Liver (tissue), 9 donors: Measurements from ENCODE around the gene ELMO2. TPM values are rescaled to one million over a fixed set of nuclear protein-coding genes. Genes with fewer than 3 reads are reported as not detected.

Experiments used
- DNase-seq: peaks from one replicate; pipeline ENCODE4 v3.0.0-alpha.2; 2017; ENCODE audit warnings: low spot score
- H3K27ac ChIP-seq, 2 donors: one replicate each; pipeline ENCODE4 v1.7.0; 2013; ENCODE audit warnings: inconsistent platforms in 2 of 2, low read length in 2 of 2, control low read depth in 1 of 2, low read depth in 1 of 2, mild to moderate bottlenecking in 1 of 2
- H3K27me3 ChIP-seq, 4 donors: one replicate each; pipeline versions ENCODE4 v1.6.1 to v1.7.0; 2013; ENCODE audit warnings: low read length in 3 of 4, inconsistent platforms in 1 of 4, mild to moderate bottlenecking in 1 of 4, moderate library complexity in 1 of 4; ENCODE audit not compliant: control insufficient read depth in 4 of 4, insufficient read depth in 4 of 4
- H3K36me3 ChIP-seq, 4 donors: one replicate each; pipeline versions ENCODE4 v1.6.1 to v1.7.0; 2013; ENCODE audit warnings: low read length in 3 of 4, mild to moderate bottlenecking in 3 of 4, low read depth in 1 of 4, moderate library complexity in 1 of 4; ENCODE audit not compliant: control insufficient read depth in 4 of 4, insufficient read depth in 3 of 4
- H3K4me1 ChIP-seq, 4 donors: one replicate each; pipeline versions ENCODE4 v1.6.1 to v1.7.0; 2013; ENCODE audit warnings: low read length in 3 of 4, mild to moderate bottlenecking in 3 of 4, moderate library complexity in 1 of 4; ENCODE audit not compliant: control insufficient read depth in 4 of 4, insufficient read depth in 4 of 4
- H3K4me3 ChIP-seq, 3 donors: one replicate each; pipeline versions ENCODE4 v1.6.1 to v1.7.0; 2013; ENCODE audit warnings: low read length in 3 of 3, control low read depth in 1 of 3, low read depth in 1 of 3, mild to moderate bottlenecking in 1 of 3
- H3K9ac ChIP-seq, 2 donors: one replicate each; pipeline ENCODE4 v1.7.0; 2013; ENCODE audit warnings: low read length in 2 of 2, mild to moderate bottlenecking in 2 of 2, moderate library complexity in 2 of 2, control low read depth in 1 of 2, low read depth in 1 of 2
- H3K9me3 ChIP-seq, 4 donors: one replicate each; pipeline versions ENCODE4 v1.6.1 to v1.7.0; 2013; ENCODE audit warnings: low read length in 3 of 4; ENCODE audit not compliant: control insufficient read depth in 4 of 4
- ATF3 ChIP-seq: IDR thresholded peaks from 2 replicates; pipeline ENCODE4 v1.6.1; 2016; ENCODE audit warnings: antibody characterized with exemption
- CTCF ChIP-seq: fragments of 150-350 bp; IDR thresholded peaks from 2 replicates; pipeline ENCODE4 v1.5.1; 2017; ENCODE audit warnings: improper control_type of control experiment, low read depth, low read length; ENCODE audit not compliant: missing input control
- EGR1 ChIP-seq, 2 donors: IDR thresholded peaks; 2 replicates each; pipeline ENCODE4 v1.6.1; 2016 to 2018; ENCODE audit warnings: antibody characterized with exemption in 2 of 2, low read depth in 2 of 2
- FOXA1 ChIP-seq: IDR thresholded peaks from 2 replicates; pipeline ENCODE4 v1.6.1; 2016; ENCODE audit warnings: antibody characterized with exemption
- FOXA2 ChIP-seq: IDR thresholded peaks from 2 replicates; pipeline ENCODE4 v1.6.1; 2016; ENCODE audit warnings: antibody characterized with exemption
- GABPA ChIP-seq, 2 donors: IDR thresholded peaks in 1 of 2; conservative IDR thresholded peaks in 1 of 2; 2 replicates each; pipeline ENCODE4 v1.6.1; 2016; ENCODE audit warnings: antibody characterized with exemption in 2 of 2, mild to moderate bottlenecking in 1 of 2, moderate library complexity in 1 of 2
- HNF4A ChIP-seq, 2 donors: conservative IDR thresholded peaks; 2 replicates each; pipeline ENCODE4 v1.6.1; 2016; ENCODE audit warnings: antibody characterized with exemption in 2 of 2, mild to moderate bottlenecking in 2 of 2
- HNF4G ChIP-seq: IDR thresholded peaks from 2 replicates; pipeline ENCODE4 v1.6.1; 2016; ENCODE audit warnings: antibody characterized with exemption
- JUND ChIP-seq, 2 donors: IDR thresholded peaks; 2 replicates each; pipeline ENCODE4 v1.6.1; 2016; ENCODE audit warnings: antibody characterized with exemption in 2 of 2
- MAX ChIP-seq: IDR thresholded peaks from 2 replicates; pipeline ENCODE4 v1.6.1; 2016; ENCODE audit warnings: antibody characterized with exemption
- NR2F2 ChIP-seq: IDR thresholded peaks from 2 replicates; pipeline ENCODE4 v1.6.1; 2016; ENCODE audit warnings: antibody characterized with exemption
- RAD21 ChIP-seq, 2 donors: IDR thresholded peaks; 2 replicates each; pipeline ENCODE4 v1.6.1; 2016; ENCODE audit warnings: antibody characterized with exemption in 2 of 2, mild to moderate bottlenecking in 2 of 2
- REST ChIP-seq: IDR thresholded peaks from 2 replicates; pipeline ENCODE4 v1.6.1; 2016; ENCODE audit warnings: antibody characterized with exemption, mild to moderate bottlenecking
- RXRA ChIP-seq, 2 donors: IDR thresholded peaks; 2 replicates each; pipeline ENCODE4 v1.6.1; 2017 to 2018; ENCODE audit warnings: antibody characterized with exemption in 2 of 2, mild to moderate bottlenecking in 1 of 2
- SP1 ChIP-seq: IDR thresholded peaks from 2 replicates; pipeline ENCODE4 v1.6.1; 2018; ENCODE audit warnings: antibody characterized with exemption, mild to moderate bottlenecking
- TAF1 ChIP-seq: conservative IDR thresholded peaks from 2 replicates; pipeline ENCODE4 v1.6.1; 2016; ENCODE audit warnings: antibody characterized with exemption, mild to moderate bottlenecking
- YY1 ChIP-seq: IDR thresholded peaks from 2 replicates; pipeline ENCODE4 v1.6.1; 2016; ENCODE audit warnings: antibody characterized with exemption, mild to moderate bottlenecking
- ZBTB33 ChIP-seq: IDR thresholded peaks from 2 replicates; pipeline ENCODE4 v1.6.1; 2016; ENCODE audit warnings: antibody characterized with exemption
- WGBS: extraction: QIAGEN DNeasy Blood & Tissue Kit; methylation state at CpG from one replicate; pipeline ENCODE4 v1.1.7; 2013; 5-methylcytosine and 5-hydroxymethylcytosine counted together
- polyA plus RNA-seq, 2 donors: library from polyadenylated mRNA; stranded (reverse) in 1 of 2; unstranded in 1 of 2; fragments of 200-250 nt in 1 of 2; fragments of >200 nt in 1 of 2; fragmentation: Nextera tagmentation in 1 of 2; extraction: Ambion mirVana in 1 of 2; gene quantifications; one replicate each; pipeline versions ENCODE4 v1.2.1 to v1.2.3, GENCODE V29; 2013 to 2015
- total RNA-seq, 2 donors: library from RNA; depleted of rRNA; stranded (reverse); fragments of >200 nt; gene quantifications; one replicate each; pipeline ENCODE4 v1.2.3, GENCODE V29; 2014
- donor health status: healthy.
- donor health status: healthy.
- donor health status: healthy.
- donor health status: healthy.
- donor health status: healthy.

Gene ELMO2
- total and polyA plus RNA-seq, 4 donors, result 7.9 to 16.0 (median 13.9) TPM

GRCh38 chr20:46427384-46427783 lies 21.0 kb upstream of the ELMO2 start:
- DNase-seq, result no peak
- no peak for TF ChIP-seq MAX
- no peak for TF ChIP-seq RAD21 (IDR thresholded peaks at IDR 0.05)
- TF ChIP-seq RXRA (IDR thresholded peaks at IDR 0.05), result no peak
- TF ChIP-seq JUND (IDR thresholded peaks at IDR 0.05), result no peak
- TF ChIP-seq HNF4A (conservative IDR thresholded peaks at IDR 0.05), result no peak
- TF ChIP-seq ZBTB33, result no peak
- no peak for TF ChIP-seq FOXA1
- no peak for TF ChIP-seq HNF4G
- no peak for TF ChIP-seq REST
- TF ChIP-seq SP1, result no peak
- TF ChIP-seq EGR1 (IDR thresholded peaks at IDR 0.05; ENCODE audit: low read depth in 2 of 2), result no peak
- TF ChIP-seq NR2F2, result no peak
- TF ChIP-seq TAF1, result no peak
- TF ChIP-seq YY1, result no peak
- TF ChIP-seq FOXA2, result no peak
- Histone ChIP-seq H3K27me3 (peaks cover 0 to 20% (median 4%) of the 10 kb centered on the region in 4 donors), H3K9me3 (no peaks in the 10 kb centered on the region), H3K36me3 (no peaks in the 10 kb centered on the region), H3K4me3 (no peak overlapping the region), H3K4me1 (no peaks in the 10 kb centered on the region), H3K27ac (no peak overlapping the region), H3K9ac (no peak overlapping the region)

- Histone ChIP-seq H3K36me3 (no peaks in the 10 kb centered on the region), H3K4me1 (no peaks in the 10 kb centered on the region), H3K27ac (no peak overlapping the region), H3K9me3 (no peaks in the 10 kb centered on the region), H3K4me3 (no peak overlapping the region), H3K9ac (no peak overlapping the region), H3K27me3 (peaks cover 0 to 11% (median 4%) of the 10 kb centered on the region in 4 donors)
- DNase-seq, result no peak
- WGBS, result 96% methylated on average over 2 of the region's 2 CpGs
- no peak for TF ChIP-seq HNF4A (conservative IDR thresholded peaks at IDR 0.05)
- no peak for TF ChIP-seq TAF1
- no peak for TF ChIP-seq NR2F2
- TF ChIP-seq YY1, result no peak
- TF ChIP-seq CTCF, result no peak
- TF ChIP-seq JUND (IDR thresholded peaks at IDR 0.05), result no peak
- TF ChIP-seq RXRA (IDR thresholded peaks at IDR 0.05), result no peak
- TF ChIP-seq SP1, result no peak
- no peak for TF ChIP-seq GABPA (IDR thresholded peaks at IDR 0.05 in 1 of 2, conservative IDR thresholded peaks at IDR 0.05 in 1 of 2)
- no peak for TF ChIP-seq RAD21 (IDR thresholded peaks at IDR 0.05)
- no peak for TF ChIP-seq REST
- TF ChIP-seq ATF3, result no peak
- no peak for TF ChIP-seq MAX
- TF ChIP-seq FOXA2, result no peak
- no peak for TF ChIP-seq HNF4G
Observed at GRCh38 chr20:46423882-46424482, 17.6 kb upstream of the ELMO2 start.
